ENCODE data around the gene DUSP18.

Gene DUSP18

GRCh38 chr22:30649430-30650007 is 18.2 kb downstream of the DUSP18 start:
- FAIRE-seq, result no peak
- DNase-seq (ENCODE audit: insufficient read length, low spot score), result no peak
- no peak for TF ChIP-seq CTCF (IDR thresholded peaks at IDR 0.05; ENCODE audit: insufficient read depth, missing control alignments)

GRCh38 chr22:30648825-30649224 is 18.9 kb downstream of the DUSP18 start:
- DNase-seq (ENCODE audit: insufficient read length, low spot score), result no peak

GRCh38 chr22:30647536-30647935 is 20.1 kb downstream of the DUSP18 start:
- DNase-seq (ENCODE audit: insufficient read length, low spot score) (no peak), FAIRE-seq (no peak)
- TF ChIP-seq CTCF (IDR thresholded peaks at IDR 0.05; ENCODE audit: insufficient read depth, missing control alignments), result no peak

More at GRCh38 chr22:30648825-30649224, 18.9 kb downstream of the DUSP18 start:
- TF ChIP-seq CTCF (IDR thresholded peaks at IDR 0.05; ENCODE audit: insufficient read depth, missing control alignments), result no peak
- no peak for FAIRE-seq

GRCh38 chr22:30646518-30647160 is 21.0 kb downstream of the DUSP18 start:
- no peak for TF ChIP-seq CTCF (IDR thresholded peaks at IDR 0.05; ENCODE audit: insufficient read depth, missing control alignments)
- FAIRE-seq, result no peak
- no peak for DNase-seq (ENCODE audit: insufficient read length, low spot score)

GRCh38 chr22:30643055-30643875 is 24.4 kb downstream of the DUSP18 start:
- TF ChIP-seq CTCF (IDR thresholded peaks at IDR 0.05; ENCODE audit: insufficient read depth, missing control alignments), result no peak
- no peak for FAIRE-seq
- no peak for DNase-seq (ENCODE audit: insufficient read length, low spot score)

GRCh38 chr22:30640839-30641430 is 26.7 kb downstream of the DUSP18 start:
- no peak for DNase-seq (ENCODE audit: insufficient read length, low spot score)
- FAIRE-seq, result no peak
- no peak for TF ChIP-seq CTCF (IDR thresholded peaks at IDR 0.05; ENCODE audit: insufficient read depth, missing control alignments)

Data from D721Med (cell line).